GM21447 (cell line): ENCODE results near the gene RBP7.
"Not testable (repeated sequence)": the region's sequence is repeated elsewhere in the genome, so short reads cannot be mapped to it uniquely, and the experiment has no call there.

Experiments used
- ATAC-seq: cut with Tn5 transposase; IDR thresholded peaks from one replicate; pipeline ENCODE4 v1.9.1; 2021; ENCODE audit not compliant: unreplicated experiment

The RBP7 gene

GRCh38 chr1:9996624-9997582, at the start of gene RBP7:
TSS of gene RBP7 (plus strand) at chr1:9997228. CDS start at chr1:9997259, 31 bp downstream.
- no peak for ATAC-seq

DNA sequence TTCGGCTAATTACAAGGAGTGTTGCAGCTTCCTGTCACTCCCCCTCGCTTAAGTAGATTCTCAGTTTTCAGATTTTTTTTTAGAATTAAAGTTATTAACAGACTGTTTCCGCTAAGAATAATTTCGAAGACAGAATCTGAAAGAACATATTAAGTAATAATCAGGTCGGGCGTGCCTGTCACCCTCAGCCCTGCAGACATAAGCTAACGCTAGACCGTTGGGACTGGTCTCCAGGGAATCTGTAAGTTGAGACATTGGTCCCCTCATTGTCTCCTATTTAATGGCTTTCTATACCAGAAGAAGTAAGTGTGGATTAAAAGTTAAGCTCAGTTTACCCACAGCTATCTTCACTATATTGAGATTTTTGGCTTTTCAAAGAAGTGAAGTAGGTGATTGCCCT, 39.3 kb upstream of the RBP7 start:
- no peak for ATAC-seq

DNA sequence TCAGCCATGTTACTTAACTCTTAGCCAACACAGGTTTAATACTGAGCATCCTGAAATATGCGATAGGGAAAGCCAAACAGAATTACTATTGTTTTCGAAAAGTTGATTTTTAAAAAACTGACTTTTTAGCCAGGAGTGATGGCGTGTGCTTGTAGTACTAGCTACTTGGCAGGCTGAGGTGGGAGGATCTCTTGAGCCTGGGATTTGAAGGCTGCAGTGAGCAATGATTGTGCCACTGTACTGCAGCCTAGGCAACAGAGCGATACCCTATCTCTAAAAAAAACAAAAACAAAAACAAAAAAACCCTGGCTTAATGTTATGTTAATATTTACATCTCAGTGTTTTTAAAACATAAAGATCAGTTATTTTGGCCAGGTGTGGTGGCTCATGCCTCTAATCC, 37.0 kb upstream of the RBP7 start:
- ATAC-seq = no peak

- no peak for ATAC-seq
Observed at GRCh38 chr1:9960706-9961562, 36.1 kb upstream of the RBP7 start.

GRCh38 chr1:9984253-9984652, 12.8 kb upstream of the RBP7 start:
- no peak for ATAC-seq

DNA sequence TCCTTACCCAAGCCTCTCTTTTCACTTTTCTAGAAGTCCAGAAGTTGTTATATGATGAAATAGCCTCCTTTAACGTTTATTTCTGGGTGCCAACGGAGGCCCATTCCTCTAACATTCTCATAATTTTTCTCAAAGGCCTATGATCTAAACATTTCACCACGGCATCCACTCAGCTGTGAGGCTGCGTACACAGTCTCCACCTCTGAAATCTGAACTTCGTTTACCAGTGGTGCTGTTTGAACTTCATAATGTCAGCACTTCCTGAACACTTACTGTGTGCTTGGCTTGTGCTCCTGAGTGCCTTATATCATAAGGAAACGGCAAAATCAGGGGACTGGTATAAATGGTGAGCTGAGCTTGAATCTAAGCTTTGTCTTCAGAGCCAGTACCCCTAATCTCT, 12.0 kb upstream of the RBP7 start:
- ATAC-seq = no peak

DNA sequence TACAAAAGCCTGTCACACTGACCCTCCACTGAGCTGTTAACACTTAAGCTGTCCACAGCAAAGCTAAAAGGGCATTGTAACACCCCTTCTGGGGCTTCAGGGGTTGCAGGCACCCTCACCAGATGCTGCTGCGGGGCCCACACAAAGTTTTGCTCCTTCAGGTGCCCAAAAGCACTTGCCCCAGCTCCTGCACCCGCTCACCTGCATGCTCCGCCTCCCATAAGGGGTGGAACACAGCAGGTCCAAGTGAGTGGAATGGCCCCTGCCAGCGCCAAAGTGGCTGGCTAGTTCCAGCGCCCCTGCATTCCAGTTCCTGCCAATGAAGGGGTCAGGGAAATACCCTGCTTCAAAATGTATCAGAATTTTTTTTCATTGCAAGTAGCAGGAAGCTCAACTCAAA, 7.3 kb upstream of the RBP7 start:
- ATAC-seq = no peak

DNA sequence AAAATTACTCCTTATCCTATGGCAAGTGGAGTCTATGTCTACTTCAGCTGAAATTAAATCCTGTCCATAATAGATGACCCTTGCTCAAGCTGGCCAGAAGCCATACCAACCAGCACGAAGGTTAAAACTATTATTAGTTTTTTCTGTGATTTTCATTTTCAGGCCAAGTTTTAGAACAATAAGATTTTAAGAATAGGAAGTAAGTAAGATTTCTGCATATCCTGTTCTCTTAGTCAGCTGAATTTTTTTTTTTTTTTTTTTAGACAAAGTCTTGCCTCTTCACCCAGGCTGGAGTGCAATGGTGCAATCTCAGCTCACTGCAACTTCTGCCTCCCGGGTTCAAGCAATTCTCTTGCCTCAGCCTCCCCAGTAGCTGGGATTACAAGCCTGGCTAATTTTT, 6.1 kb upstream of the RBP7 start:
- no peak for ATAC-seq

DNA sequence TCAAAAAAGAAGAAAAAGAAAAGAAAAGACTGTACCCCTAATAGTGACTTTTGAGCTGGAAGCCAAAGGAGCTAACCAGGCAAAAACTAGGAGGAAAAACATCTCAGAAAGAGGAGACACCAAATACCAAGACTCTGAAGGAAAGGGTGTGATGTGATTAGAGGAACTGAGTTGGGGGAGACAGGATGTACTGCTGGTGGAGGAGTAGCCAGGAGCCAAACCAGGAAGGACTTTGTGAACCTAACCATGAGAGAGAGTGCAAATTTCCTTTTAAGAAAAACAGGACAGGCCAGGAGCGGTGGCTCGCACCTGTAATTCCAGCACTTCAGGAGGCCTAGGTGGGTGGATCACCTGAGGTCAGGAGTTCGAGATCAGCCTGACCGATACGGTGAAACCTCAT, 4.1 kb upstream of the RBP7 start:
- ATAC-seq = no peak

- no peak for ATAC-seq
Observed at GRCh38 chr1:9993561-9994075, 3.4 kb upstream of the RBP7 start.

GRCh38 chr1:10001016-10001665, 4.1 kb downstream of the RBP7 start:
- no peak for ATAC-seq

DNA sequence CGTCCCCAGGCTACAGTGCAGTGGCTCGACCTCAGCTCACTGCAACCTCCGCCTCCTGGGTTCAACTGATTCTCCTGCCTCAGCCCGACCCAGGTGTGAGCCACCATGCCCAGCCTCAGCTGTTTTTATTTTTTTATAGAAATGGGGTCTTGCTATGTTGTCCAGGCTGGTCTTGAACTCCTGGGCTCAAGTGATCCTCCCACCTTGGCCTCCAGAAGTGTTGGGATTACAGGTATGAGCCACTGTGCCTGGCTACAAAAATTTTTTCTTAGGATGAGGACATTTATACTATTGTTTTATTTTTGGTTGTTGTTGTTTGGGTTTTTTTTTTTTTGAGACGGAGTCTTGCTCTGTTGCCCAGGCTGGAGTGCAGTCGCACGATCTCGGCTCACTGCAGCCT, 8.2 kb downstream of the RBP7 start:
- not testable (repeated sequence) for ATAC-seq

- no peak for ATAC-seq
Observed at GRCh38 chr1:10007169-10007568, 10.1 kb downstream of the RBP7 start.

GRCh38 chr1:10014016-10014415, 17.0 kb downstream of the RBP7 start:
- ATAC-seq = no peak

- no peak for ATAC-seq
Observed at GRCh38 chr1:10019561-10019960, 22.5 kb downstream of the RBP7 start.

DNA sequence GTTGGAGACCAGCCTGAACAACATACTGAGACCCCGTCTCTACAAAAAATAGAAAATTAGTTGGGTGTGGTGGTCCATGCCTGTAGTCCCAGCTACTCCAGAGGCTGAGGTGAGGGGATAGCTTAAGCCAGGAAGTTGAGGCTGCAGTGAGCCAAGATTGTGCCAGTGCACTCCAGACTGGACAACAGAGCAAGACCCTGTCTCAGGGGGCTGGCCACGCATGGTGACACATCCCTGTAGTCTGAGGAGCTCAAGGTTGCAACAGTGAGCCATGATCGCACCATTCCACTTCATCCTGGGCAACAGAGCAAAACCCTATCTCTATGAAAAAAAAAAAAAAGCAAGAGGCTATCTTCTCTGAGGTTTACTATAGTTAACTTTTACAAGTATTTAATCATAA, 23.1 kb downstream of the RBP7 start:
- no peak for ATAC-seq

GRCh38 chr1:10020678-10021077, 23.6 kb downstream of the RBP7 start:
- not testable (repeated sequence) for ATAC-seq

- ATAC-seq = not testable (repeated sequence)
Observed at GRCh38 chr1:10021992-10022391, 25.0 kb downstream of the RBP7 start.

DNA sequence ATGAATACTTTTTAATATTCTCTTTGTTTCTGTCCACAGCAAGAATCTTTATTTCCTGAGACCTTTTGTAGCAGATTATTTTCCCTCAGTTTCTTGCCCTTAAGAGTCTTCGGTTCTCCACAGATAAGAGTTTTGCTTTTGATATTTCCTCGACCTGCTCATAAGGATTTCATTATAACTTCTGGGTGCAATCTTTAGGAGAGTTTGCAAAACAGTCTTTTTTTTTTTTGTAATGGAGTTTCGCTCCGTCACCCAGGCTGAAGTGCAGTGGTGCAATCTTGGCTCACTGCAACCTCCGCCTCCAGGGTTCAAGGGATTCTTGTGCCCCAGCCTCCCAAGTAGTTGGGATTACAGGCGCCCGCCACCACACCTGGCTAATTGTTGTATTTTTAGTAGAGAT, 25.6 kb downstream of the RBP7 start:
- ATAC-seq = no peak

- no peak for ATAC-seq
Observed at GRCh38 chr1:10025354-10025753, 28.3 kb downstream of the RBP7 start.

- no peak for ATAC-seq
Observed at GRCh38 chr1:10027027-10027426, 30.0 kb downstream of the RBP7 start.
